HT-29 (cell line): ENCODE measurements around the gene SLC4A8. TPM values are rescaled to one million over a fixed set of nuclear protein-coding genes. Genes with fewer than 3 reads are reported as not detected.

Experiments
- DNase-seq: peaks from one replicate; pipeline ENCODE4 v3.0.0-alpha.2; 2015; ENCODE audit warnings: low spot score
- total RNA-seq: library from RNA; depleted of rRNA; stranded (reverse); fragments of >200 nt; shearing (Covaris generic); gene quantifications from 2 replicates; pipeline ENCODE4 v1.2.3, GENCODE V29; 2014; rRNA removed

SLC4A8 gene
- total RNA-seq, 1 experiment from 2014 or later: not detected

GRCh38 chr12:51525518-51525917 lies 100.9 kb downstream of the SLC4A8 start:
- DNase-seq: no peak

- no peak for DNase-seq
Observed at GRCh38 chr12:51527966-51528365, 103.3 kb downstream of the SLC4A8 start.

DNA sequence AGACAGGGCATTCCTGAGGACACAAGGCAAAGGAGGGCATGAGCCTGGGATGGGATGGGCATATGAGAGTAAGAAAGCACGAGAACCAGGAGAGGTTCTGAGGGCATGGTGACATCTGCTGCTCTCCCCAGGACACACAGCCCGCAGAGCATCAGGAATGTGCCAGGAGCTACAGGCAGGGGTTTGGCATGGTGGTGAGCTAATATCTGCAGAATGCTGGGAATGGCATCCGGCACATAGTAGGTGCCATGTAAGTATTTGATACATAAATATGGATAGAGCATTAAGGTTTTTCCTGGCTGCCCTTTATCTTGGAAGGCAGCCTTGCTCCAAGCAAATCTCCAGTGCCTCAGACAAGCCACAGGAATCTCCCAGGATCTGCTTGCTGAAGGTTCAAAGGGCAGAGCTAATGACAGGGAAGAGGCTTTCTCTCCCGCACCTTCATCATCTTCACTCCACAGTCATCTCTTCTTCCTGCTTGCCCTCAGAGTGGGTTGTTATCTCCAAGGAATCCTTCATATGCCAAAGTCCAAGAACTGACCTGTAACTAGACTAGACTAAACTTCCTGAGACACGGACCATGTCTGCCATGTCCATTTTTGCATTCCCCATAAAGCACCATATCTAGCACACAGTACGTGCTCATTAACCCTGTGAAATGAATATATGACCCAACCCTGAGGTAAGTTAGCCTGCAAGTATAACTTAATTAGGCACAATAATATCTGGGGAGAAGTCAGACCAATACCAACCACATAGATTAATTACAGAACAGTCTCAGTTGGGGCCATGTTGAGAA lies 104.4 kb downstream of the SLC4A8 start:
- DNase-seq: no peak

DNA sequence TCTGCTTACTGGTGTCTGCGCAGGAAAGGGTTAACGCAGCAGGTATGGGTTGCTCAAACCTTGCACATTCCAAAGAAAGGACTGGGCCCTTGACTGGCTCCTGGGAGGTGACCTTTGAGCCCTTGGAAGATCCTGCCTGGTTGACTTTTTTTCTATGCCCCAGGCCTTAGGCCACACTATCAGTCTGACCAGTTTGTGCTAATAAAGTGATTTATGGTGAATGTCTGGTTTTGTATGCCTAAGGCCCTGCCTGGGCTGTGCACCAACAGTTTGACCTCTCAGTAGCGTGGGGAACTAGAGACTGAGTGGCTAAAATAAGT lies 105.0 kb downstream of the SLC4A8 start:
- DNase-seq: no peak

DNA sequence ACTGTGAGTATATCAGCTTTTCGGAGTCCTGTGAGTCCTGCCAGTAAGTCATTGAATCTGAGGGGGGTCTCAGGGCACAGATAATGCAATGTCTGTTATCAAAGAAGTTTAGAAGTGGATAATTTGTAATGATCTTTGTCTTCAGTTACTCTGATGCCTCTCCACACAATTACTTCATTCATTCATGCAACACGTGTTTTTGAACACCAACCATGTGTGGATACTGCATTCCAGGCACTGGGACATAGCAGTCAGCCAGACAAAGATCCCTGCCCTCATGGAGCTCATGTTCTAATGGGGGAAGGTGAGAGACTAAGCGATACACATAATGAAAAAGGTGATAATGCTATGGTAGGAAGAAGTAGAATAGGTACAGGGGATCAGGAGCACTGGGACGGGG lies 105.6 kb downstream of the SLC4A8 start:
- DNase-seq: no peak

GRCh38 chr12:51531284-51531977 lies 106.8 kb downstream of the SLC4A8 start:
- DNase-seq: no peak

DNA sequence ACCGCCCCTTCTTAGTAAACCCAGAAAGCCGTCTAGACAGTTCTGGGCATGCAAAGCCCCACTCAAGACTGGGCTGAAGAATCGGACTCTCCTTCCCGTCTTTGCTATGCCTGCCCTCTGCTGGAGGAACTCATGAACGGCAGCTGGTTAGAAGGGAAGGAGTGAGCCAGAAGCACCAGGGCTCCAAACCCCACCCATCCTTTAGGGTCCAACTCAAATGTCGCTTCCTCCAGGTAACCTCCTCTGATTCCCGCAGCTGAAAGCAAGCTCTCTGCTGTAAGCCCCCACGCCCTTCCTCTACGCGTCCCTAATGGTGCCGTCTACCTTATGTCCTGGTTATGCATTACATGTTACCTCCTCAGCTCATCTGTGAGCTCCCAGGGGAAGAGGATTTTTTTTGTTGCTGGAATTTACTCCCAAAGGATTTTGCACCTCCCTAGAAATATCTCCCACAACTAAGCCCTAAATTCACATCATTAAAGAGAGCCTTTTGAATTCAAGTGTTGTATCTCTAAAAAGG lies 107.4 kb downstream of the SLC4A8 start:
- peak; percentile 79 for DNase-seq

DNA sequence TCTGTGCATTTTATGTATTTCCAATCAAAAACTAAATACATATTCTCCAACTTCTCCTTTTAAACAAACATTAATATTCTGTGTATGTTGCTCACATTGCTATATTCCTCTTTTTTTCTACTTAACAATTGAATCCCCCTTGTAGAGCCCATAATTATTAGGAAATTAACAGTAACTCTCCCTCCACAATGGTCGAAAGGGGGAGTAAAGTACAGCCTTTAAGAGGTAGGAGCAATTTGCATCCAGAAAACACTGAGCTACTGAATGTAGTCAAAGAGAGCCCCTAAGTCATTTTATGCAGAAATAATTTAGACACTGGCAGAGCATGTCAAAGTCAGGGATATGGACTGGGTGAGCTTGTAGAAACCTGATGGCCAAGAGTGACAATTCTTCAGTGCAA lies 109.2 kb downstream of the SLC4A8 start:
- peak; percentile 16 for DNase-seq

DNA sequence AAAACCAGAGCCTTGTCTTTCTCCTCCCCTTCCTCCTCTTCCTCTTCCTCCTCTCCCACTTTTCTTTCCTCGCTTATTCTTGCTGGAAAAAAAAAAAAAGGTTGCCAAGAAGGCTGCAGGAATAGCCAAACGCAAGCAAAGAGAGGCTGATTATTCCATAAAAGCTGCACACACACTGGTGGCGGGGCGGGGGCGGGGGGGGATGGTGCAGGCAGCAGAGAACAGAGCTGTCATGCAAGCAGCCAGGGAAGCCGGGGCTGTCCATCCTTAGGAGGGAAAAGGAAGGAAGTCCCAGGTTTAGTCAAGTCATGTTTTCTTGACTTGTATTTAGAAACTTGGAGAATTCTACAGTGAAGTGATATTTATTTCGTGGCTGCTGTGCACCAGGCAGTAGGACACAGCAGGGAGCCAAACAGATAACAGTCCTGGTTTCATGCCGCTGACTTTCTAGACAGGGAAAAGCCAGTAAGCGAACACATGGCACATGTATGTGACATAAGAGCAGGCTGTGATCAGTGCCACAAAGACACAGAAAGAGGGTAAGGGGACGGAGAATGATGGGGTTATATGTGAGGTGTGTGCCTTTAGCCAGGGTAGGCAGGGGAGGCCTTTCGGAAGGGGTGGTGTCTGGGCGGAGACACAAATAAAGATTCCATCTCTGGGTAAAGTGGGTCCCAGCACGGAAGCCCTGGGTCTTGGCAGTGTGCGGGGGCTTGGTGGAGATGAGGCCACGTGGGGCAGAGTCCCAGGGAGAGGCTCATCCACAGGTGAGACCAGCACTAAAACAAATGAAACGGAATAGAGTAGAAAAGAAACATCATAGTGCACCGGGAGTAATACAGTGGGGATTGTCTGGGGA lies 109.8 kb downstream of the SLC4A8 start:
- DNase-seq: no peak

- peak; percentile 6 for DNase-seq
Observed at GRCh38 chr12:51536159-51536558, 111.5 kb downstream of the SLC4A8 start.

DNA sequence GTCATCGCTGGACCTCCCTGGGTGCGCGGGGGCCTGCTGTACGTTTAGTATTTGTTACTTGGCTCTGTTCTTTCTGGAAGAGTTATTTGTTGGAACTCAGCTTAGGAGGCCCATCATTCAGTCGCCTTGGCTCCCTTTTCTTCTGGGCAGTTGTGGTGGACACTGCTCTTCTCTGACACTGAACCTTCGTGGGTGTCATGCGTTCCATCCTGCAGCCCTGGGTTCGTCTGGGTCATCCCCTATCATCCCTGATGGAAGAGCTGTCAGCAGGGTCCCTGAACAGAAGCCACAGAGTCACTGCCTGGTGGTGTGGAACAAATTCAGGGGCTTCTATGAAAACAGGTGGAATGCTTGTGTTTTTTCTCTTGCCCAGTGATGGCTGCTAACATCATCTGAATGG lies 113.5 kb downstream of the SLC4A8 start:
- no peak for DNase-seq

DNA sequence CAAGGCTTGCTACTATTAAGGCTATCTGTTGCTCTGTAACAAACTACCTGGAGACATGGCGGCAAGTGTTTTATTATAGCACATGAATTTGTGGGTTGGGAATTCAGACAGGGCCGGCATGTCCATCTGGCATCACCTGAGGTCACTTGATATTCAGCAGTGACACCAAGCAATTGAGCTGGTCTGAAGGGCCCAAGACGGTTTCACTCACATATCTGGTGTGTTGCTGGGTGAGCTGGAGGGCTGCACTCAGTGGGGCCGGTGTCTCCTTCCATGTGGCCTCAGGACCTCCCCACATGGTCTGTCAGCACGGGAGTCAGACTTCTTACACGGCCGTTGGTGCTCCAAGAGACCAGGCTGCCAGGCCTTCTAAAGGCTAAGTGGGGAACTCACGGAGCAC lies 114.0 kb downstream of the SLC4A8 start:
- no peak for DNase-seq

- DNase-seq: no peak
Observed at GRCh38 chr12:51540996-51541395, 116.4 kb downstream of the SLC4A8 start.

DNA sequence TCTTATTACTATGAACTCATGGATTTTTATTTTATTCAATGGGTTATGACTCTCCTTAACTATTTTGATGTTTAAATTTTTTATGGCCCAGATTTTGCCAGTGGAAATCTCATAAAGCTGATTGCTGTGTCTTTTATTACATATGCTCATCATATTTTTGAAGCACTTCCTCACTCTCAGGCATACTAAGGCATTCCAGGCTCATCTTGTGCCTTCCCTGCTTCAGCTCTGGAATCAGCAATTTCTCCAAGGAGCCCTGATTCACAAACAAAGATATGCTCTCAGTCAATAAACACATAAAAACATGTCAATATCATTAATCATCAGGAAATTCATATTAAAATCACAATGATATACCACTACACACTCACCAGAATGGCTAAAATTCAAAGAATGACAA lies 121.5 kb downstream of the SLC4A8 start:
- no peak for DNase-seq

DNA sequence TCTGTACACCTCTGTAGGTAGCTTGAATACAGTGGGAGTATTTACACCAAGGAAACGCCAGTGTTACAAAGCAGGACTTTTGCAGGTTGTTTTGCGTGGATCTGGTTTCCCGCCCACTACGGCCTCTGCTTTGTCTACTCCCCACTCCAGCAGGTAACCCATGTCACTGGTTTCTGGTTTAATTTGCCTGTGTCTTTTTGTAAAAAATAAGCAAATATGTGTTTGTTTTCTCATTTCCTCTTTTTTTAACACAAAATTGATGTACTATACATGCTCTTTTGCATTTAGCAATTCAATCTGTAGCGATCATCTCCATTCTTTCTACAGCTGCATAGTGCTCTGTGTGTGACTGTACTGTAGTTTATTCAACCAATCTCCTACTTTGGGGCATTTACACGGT lies 123.0 kb downstream of the SLC4A8 start:
- DNase-seq: no peak

GRCh38 chr12:51548241-51548640 lies 123.6 kb downstream of the SLC4A8 start:
- no peak for DNase-seq

GRCh38 chr12:51549637-51550036 lies 125.0 kb downstream of the SLC4A8 start:
- no peak for DNase-seq

Other genes starting within 250 kb of the SLC4A8 start
- 0.05 TPM in 1 of 2 replicates, not detected in the other for gene POU6F1, start 206.8 kb upstream of the SLC4A8 start, total RNA-seq
- gene DAZAP2, start 186.0 kb upstream of the SLC4A8 start, total RNA-seq: 174 and 187 TPM in 2 replicates
- gene SMAGP, start 154.4 kb upstream of the SLC4A8 start, total RNA-seq: 93.2 and 125 TPM in 2 replicates
- 0.42 and 0.56 TPM in 2 replicates for gene BIN2, start 100.7 kb upstream of the SLC4A8 start, total RNA-seq
- not detected in 2 replicates for gene CELA1, start 78.2 kb upstream of the SLC4A8 start, total RNA-seq
- 6.1 and 16.3 TPM in 2 replicates for gene GALNT6, start 33.4 kb upstream of the SLC4A8 start, total RNA-seq
- gene SCN8A, start 166.4 kb downstream of the SLC4A8 start, total RNA-seq: 0.05 and 0.71 TPM in 2 replicates